Stimulated activated CD8-positive, alpha-beta memory T cell treated with anti-CD3 and anti-CD28 coated beads, Interleukin-12 subunit alpha, Interleukin-12 subunit beta, amount 100 ng/mL, for 24 hours (primary cell): Measurements from ENCODE around the gene HOXC9.

Experiments
- DNase-seq: peaks from one replicate; pipeline ENCODE4 v3.0.0-alpha.2; 2020; ENCODE audit errors: extremely low read depth

Gene HOXC9

DNA sequence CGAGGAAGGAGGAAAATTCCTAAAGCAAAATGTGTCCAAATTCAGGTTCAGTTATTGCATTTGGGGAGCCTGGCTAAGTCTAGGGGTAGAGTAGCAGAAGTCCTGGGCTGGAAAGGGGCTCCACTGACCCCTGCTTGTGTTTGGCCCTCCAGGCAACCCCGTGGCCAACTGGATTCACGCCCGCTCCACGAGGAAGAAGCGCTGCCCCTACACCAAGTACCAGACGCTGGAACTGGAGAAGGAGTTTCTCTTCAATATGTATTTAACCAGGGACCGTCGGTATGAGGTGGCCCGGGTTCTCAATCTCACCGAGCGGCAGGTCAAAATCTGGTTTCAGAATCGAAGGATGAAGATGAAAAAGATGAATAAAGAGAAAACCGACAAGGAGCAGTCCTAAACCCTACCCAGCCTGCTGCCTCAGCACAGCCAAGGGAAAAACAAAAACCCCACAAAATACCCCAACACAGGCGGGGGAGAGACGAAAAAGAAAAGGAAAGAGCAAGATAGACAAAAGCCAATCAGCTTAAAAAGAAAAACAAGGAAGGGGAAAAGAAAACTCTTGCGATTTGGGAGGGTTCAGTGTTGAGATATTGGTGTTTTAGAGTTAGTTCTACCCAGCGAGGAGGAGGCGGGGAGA, 2.4 kb downstream of the HOXC9 start:
- no peak for DNase-seq

DNA sequence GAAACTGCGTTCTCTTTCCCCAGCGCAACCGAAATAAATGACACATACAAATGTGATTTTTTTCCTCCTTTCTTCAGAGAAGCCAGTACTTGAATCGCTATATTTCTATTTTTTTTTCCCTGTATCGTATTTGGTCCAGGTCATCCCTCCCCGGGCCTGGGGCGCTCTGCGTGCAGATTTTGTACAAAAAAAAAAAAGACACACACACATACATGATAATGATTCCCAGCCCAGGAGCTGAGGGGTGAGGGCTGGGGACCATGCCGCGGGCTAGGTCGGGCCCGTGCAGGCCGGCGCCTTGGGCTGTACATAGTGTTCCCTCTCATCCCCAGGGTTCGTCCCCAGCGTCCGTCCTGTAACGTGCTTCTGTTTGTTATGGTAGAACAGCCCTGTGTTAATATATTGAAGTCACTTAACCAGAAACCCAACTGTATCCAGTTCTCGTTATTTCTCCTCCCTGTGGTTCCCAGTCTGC, 3.0 kb downstream of the HOXC9 start:
- DNase-seq = no peak

DNA sequence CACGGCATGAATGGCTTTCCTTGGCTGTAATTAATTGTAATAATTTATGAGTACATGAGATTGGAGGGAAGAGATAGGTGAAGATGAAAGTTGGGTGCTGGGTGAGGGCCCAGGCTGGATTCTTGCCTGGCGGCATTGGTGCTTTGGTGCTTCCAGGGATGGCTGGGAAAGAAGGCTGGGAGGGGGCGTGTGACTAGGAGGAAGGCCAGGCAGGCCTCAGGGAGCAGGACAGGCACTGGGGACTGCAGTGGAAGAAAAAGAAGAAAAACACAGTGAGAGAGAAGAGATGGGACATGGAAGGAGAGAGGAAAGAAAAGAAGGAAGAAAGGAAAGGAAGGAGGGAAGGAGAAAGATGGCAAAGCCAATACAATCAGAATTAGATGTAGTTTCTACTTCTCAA, 3.7 kb downstream of the HOXC9 start:
- no peak for DNase-seq

DNA sequence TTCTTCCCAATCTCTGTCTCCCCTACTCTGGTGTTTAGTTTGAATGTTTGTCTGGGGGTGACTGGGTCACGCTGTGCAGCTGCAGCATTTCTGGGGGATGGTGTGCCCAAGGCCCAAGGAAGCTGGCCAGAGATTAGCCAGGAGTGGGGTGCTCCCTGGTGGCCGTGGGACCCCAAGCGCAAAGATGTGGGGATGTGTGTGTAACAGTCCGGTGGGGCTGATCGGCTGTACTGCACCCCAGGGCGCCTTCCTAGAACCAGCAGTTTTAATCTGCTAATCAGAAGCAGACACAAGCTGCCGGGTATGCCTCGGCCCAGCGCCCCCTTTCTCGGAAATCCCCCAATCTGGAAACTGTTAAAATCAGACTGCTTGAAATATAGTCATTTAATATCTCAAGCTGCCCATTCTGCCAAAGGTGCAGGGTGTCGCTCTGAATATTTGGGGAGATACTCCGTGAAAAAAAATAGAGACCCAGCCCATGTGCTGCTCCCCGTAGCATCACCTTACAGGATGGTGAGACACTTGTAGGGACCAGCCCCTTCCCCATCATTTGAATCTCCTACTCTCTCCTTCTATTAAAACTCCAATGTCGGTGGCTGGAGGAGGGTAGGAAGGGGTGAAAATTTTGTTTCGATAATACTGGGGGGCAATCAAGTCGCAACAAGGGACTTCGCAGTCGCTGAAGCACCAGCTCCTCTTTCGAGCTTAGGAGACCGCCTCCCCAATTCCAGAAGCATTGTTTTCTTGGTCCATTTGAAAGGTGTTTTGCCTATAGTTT, 4.3 kb downstream of the HOXC9 start:
- DNase-seq = no peak

DNA sequence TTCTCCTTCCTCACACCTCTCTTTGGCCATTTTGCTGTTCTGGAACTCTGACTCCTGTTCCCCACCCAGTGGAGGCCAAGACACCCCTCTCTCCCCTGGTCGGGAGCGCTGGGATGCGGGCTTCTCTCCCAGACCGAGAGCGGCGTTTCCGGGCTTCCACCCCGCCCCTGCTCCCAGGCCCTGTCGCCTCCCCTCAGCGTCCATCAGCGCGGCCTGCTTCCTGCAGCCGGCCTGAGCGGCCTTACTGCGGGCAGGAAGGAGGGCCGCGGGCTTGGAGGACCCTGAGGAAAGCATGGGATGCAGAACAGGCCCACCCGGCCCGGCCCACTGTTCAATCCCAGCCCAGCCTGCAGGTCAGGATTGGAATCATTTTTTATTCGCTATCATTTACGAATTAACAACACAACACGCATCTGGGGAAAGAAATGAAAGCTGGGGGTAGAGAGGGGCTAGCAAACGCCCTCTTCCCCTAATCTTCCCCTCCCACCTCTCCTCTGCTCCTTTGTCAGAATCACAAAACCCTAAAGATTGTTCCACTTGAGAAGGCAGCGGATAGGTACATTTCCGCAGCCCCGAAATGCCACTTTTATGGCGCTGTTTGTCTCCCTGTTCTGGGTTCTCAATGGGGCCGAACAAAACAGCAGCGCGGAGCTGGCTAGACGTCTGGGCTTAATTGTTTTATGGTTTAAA, 5.0 kb downstream of the HOXC9 start:
- DNase-seq = no peak

DNA sequence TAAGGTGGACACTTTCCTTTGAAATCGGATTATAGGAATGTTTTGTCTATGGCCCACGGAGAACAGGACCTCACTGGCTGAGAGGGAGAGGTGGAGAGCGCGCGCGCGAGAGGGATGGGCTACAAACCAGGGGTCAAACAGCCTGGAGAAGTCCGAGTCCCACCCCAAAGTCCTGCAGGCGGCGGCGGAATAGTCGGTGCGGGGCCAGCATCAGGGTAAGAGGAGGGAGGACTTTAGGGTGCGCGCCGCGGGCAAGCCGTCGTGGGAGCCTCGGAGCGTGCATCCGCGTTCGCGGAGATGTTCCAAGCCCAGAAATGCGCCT, 5.5 kb downstream of the HOXC9 start:
- no peak for DNase-seq

DNA sequence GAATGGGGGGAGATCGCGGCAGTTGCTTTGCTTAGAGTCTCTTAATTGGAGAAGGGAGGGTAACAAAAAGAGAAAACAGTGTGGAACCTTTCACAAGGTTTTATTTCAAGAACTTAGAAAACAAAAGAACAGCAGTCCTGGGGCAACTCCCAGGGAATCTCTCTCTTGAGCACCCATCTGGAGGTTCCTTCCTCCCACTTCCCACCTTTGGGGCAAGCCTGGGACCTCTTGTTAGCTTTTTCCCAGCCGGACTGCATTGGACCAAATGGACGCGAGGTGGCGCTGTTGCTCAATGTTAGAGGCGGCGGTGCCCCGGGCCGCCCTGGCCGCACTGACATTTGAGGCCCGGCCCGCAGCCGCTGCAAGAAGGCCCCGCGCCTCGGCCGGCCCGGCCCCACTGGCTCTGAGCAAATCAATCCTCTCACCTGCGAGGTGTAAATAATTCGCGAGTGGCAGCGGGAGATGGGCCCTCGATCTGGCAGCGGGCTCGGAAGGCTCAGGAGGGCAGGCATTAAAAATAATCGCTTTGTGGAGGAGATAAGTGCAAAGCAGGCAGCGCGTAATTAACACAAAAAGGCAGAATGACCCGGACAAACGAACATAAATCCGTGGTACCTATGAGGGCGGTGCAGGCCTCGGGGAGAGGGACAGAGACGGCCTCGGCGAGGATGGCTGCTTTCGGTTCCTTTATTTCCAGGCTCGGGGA, 6.0 kb downstream of the HOXC9 start:
- DNase-seq = peak; percentile 62

DNA sequence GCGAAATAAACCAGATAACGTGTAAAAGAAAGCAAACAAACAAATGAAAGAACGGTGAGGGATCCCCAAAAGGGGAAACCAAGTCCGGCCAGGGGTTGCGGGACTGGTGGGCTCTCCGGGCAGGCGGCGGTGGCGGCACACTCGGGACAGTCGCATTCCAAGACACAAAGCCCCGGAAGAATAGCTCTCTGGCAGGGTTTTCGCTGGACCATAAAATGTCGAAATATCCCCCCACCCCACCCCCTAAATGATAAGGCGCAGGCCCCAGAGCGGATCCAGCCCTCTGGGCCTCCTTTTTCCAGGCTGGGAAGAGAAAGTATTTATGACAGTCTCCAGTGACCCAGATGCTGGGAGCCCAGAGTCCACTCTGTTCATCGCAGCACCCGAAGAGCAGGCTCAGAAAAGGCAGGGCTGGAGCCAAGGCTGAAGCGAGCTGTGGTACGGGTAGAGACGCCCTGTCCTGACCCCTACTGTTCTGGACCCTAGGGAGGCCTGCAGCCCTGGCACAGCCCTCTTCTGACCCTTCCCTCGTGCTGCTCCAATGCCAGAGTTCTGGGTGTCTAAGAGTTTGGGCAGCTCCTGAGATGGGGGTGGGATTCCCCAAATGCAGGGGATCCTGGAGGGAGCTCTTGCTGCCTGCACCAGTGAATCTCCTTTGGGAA, 6.7 kb downstream of the HOXC9 start:
- DNase-seq = no peak

DNA sequence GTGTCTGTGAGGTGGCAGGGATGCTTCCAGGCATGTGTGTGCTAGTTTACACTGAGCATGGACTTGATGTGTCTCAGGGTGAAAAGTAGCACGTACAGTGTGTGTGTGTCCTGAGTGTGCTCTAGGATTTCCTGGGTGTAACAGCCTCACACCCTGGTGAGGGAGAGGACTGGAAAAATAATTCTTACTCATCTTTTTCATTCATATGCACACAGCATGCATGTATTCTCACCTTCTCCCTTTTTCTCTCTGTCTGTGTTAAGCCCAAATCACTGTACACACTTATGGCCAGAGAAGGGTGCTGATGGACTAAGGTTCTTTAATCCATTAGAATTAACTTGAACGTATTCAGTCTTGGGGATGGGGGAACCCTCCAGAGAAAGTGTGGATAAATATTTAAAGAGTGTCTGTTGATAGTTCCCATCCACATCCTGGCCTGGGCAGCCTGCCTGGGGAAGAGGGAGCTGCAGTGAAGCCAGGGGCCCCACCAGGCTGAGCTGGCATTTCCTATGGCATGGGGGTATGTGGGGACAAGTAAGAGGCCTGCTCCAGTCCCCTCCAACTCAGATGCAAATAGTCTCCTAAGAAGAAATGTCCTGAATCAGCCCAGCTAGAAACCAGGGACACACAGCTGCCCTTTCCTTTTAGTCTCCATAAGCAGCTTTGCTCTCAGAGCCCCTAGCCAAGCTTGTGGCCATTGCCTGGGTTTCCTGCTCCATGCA, 7.7 kb downstream of the HOXC9 start:
- no peak for DNase-seq

DNA sequence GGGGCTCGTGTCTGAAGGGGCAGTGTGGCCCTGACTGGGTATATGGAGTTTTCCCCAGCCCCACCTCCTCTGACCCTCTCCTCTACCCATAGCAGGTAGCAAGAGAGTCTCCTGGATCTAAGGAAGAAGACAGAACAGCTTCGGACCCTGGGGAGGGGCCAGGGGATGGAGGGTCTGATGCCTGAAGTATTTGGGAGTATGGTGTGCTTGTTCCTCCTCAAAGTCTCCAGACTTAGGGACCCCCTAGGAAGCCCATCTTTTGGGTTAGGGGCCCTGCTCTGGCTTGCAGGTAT, 8.2 kb downstream of the HOXC9 start:
- DNase-seq = no peak

DNA sequence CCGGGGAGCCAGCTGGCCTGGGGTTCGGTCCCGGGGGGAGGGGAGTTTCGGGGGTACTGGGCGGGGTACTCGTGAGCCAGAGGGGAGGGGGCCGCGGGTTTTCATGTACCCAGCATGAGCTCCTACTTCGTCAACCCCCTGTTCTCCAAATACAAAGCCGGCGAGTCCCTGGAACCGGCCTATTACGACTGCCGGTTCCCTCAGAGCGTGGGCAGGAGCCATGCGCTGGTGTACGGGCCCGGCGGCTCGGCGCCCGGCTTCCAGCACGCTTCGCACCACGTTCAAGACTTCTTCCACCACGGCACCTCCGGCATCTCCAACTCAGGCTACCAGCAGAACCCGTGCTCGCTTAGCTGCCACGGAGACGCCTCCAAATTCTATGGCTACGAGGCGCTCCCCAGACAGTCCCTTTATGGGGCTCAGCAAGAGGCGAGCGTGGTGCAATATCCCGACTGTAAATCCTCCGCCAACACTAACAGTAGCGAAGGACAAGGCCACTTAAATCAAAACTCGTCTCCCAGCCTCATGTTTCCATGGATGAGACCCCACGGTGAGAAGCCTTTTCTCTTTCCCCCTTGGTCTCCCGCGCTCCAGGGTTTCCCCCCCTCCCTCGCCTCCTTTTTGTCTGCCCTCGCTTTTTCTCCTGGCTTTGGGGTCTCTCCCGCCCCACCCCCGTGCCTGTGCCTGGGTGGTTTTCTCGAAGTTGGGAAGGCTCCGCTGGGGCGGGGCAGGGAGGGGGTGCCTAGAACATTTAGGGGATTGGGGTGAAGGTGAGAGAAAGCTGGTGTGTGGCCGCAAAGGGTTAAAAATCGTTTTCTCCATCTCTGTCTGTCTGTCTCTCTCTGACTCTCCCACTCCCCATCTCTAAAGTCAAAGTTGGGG, 9.5 kb downstream of the HOXC9 start:
- no peak for DNase-seq

DNA sequence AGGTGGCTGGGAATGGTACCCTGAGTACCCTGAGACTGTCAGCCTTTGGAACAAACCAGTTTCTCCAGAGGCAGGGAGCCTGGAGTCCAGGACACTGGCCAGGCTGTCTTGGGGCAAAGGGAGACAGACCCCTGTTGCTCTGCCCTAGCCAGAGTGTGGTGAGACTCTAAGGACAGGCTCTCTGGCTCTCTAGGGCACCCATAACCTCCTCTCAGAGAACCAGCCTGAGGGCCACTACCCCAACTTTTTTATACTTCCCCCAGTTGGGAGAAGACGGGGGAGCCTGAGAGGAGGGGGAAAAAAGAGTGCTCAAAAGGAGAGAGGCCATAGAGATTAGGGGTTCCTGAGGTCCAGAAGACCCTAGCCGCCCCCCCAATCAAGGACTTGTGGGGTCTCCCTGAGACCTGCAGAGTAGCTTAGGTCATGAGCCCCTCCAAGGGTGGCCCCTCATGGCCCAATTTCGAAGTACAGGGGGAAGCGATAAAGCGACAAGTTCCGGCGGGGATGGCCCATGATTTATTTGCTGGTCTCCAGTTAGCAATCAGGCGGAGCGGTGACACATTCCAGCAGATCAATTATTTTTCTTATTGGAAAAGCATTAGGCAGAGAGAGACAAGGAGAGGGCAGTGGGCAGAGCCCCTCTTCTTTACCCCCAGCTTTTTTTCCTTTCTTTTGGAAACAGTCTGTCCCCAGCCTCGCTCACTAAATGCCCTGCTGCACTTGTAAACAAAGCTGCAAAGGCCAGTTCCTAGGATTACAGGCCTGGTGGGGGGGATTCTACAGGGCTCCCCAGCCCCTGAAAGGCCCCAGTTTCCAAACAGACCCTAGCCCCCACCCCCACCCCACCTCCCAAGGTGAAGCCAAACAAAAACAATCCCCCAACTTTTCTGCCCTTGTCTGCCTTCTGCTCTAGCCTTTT, 10.4 kb downstream of the HOXC9 start:
- DNase-seq = no peak

DNA sequence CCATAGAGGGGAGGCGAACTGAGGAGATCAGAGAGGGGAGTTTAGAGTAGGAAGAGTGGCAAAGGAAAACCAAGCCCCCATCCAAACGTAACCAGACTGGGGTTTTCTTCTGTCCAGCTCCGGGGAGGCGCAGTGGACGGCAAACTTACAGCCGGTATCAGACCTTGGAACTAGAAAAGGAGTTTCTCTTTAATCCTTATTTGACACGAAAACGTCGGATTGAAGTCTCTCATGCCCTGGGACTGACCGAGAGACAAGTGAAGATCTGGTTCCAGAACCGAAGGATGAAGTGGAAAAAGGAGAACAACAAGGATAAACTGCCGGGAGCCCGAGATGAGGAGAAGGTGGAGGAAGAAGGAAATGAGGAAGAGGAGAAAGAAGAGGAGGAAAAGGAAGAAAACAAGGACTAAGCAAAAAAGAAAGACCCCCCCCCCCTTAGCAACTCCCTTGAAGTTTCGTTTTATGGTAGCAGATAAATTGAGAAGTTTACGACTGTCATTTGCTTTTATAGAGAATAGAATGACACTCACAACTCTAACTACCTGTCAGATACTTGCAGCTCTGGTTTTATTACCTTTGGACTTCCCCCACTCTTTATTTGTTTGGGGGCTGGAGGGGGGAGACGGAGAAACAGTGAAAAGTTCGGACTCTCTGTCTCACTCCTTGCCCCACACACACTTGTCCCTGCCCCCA, 11.2 kb downstream of the HOXC9 start:
- no peak for DNase-seq

DNA sequence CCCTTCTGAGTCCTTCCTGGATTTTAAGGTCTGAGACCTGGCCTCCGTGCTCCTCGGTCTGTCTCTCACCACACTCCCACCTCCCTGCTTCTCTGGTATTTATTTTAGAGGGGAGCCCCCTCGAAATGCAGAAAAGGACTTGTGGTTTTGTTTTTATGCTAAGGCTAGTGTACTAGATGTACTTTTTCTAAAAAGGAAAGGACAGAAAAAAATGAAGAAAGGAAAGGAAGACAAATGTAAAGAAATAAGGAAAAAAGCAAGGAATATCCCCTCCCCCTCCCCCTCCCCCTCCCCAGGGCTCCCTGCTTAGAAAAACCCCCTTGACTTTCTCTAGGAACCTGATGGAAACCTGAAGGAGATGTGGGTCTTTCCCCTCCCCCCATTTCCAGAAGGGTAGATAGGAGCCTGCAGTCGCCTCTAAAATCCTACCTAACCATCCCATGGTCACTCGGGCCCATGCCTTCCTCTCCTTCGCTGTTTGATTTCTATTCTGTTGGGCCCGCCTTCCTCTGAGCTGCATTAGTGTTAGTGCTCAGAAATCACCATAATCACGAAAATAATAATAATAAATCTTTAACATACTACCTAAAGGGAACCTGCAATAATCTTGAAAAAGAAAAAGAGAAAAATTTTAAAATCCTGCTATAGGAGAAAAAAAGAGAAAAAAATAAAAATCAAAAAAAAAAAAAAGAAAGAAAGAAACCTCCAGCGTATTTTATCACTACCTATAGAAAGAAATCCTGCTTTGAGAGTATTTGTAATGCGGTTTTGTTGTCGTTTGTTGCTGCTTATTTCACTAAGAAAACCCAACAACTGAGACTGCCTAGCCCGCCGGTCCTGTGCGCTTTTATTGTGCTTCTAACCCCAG, 11.9 kb downstream of the HOXC9 start:
- no peak for DNase-seq

DNA sequence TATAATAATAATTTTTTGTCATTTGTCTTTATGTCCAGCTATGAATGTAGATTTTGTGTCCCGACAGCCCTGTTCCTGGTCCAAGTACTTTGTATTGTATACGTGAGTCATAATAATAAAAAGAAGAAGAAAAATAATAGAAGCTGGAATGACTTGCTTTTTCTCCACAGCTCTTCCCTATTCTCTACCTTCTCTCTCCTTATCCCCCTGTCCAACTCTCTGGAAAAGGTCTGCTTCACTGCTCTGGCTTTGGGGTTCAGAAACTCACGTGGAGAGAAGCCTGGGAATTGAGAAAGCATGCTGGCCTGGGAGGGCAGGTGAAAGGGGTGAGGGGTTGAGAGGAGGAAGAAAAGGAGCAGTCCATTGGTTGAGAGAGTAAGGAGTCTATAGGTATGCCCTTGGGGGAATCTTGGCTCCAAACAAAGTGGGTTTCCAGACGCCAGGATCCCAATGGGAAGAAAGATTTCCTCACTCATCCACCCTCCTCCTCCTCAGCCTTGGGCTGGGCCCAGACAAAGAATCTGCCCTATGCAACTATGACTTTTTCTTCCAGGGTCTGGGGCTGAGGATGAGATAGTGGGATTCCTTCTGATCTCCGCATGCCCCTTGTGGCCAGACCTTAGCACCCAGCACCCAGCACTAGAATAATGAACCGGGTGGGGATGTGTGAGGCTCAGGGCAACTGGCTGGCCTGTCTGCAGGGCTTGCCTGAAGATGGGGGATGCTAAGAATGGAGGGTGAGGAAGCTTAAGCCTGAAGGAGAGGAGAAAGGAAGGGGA, 12.9 kb downstream of the HOXC9 start:
- no peak for DNase-seq

DNA sequence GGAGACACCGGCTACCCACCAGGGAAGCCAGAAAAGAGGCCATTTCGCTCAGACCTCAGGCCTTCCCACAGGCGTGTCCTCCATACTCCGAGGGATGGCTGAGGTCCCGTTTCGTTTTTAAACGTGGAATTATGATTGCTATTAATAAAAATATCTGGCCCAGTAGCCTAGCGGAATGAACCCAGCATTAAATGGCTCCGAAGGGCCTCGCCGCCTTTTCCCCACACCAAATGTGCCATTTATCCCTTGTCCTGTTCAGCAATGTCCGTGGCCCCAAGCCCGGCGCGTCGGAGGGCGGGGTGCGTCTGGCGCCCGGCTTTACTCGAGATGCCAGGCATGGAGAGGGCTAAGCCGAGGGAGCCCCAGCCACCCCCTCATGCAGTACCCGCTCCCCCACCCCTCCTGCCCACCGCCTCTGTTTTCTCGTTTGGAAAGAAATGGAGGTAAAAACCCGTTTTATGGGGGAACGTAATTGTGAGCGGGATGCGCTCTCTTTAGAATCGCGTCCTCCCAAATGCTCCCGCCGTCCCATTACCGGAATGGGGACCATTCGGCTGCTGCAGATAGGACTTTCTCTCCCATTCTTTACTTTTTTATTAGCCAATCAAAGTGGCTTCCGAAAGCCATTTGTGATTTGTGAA, 14.5 kb downstream of the HOXC9 start:
- DNase-seq = no peak
